Stimulated activated CD8-positive, alpha-beta memory T cell treated with anti-CD3 and anti-CD28 coated beads, Interleukin-7, amount 100 ng/mL, for 48 hours (primary cell): ENCODE results near the gene FAM9B.
"Not testable (repeated sequence)": the region's sequence is repeated elsewhere in the genome, so short reads cannot be mapped to it uniquely, and the experiment has no call there.

Experiments used
- DNase-seq, 2 donors: peaks; one replicate each; pipeline ENCODE4 v3.0.0-alpha.2; 2020; ENCODE audit warnings: low read depth in 1 of 2; ENCODE audit errors: extremely low read depth in 1 of 2

FAM9B gene

GRCh38 chrX:9033989-9034388, at the start of gene FAM9B:
FAM9B (minus strand) TSS chrX:9034127; CDS start chrX:9032986, 1,141 bp downstream.
- no peak for DNase-seq

GRCh38 chrX:9081271-9081670, 47.3 kb upstream of the FAM9B start:
- no peak for DNase-seq

- no peak for DNase-seq
These were observed 40.4 kb upstream of the FAM9B start for GRCh38 chrX:9074326-9074725.

GRCh38 chrX:9072281-9072680, 38.4 kb upstream of the FAM9B start:
- no peak for DNase-seq

- no peak for DNase-seq
These were observed 37.2 kb upstream of the FAM9B start for GRCh38 chrX:9071031-9071650.

- DNase-seq = no peak
These were observed 35.6 kb upstream of the FAM9B start for GRCh38 chrX:9069573-9069972.

- no peak for DNase-seq
These were observed 30.8 kb upstream of the FAM9B start for GRCh38 chrX:9064694-9065093.

GRCh38 chrX:9062641-9063040, 28.7 kb upstream of the FAM9B start:
- no peak for DNase-seq

- no peak for DNase-seq
These were observed 21.4 kb upstream of the FAM9B start for GRCh38 chrX:9055354-9055753.

- no peak for DNase-seq
These were observed 18.2 kb upstream of the FAM9B start for GRCh38 chrX:9052081-9052480.

GRCh38 chrX:9050331-9050730, 16.4 kb upstream of the FAM9B start:
- no peak for DNase-seq

GRCh38 chrX:9048801-9049200, 14.9 kb upstream of the FAM9B start:
- DNase-seq = no peak

GRCh38 chrX:9038244-9038643, 4.3 kb upstream of the FAM9B start:
- DNase-seq = no peak

GRCh38 chrX:9037296-9037695, 3.4 kb upstream of the FAM9B start:
- no peak for DNase-seq

- DNase-seq = no peak
These were observed 341 bp downstream of the FAM9B start for GRCh38 chrX:9033586-9033985.

- DNase-seq = no peak
These were observed 748 bp downstream of the FAM9B start for GRCh38 chrX:9033179-9033578.

GRCh38 chrX:9023293-9023692, 10.6 kb downstream of the FAM9B start:
- no peak for DNase-seq

GRCh38 chrX:9019151-9019550, 14.8 kb downstream of the FAM9B start:
- DNase-seq = no peak

- not testable (repeated sequence) for DNase-seq
These were observed 15.6 kb downstream of the FAM9B start for GRCh38 chrX:9018332-9018731.

GRCh38 chrX:9003041-9003440, 30.9 kb downstream of the FAM9B start:
- DNase-seq = no peak

- DNase-seq = peak in 1 of 2 donors; percentile 10
These were observed 45.5 kb downstream of the FAM9B start for GRCh38 chrX:8988446-8988845.

GRCh38 chrX:8987672-8988250, 46.2 kb downstream of the FAM9B start:
- DNase-seq = no peak

- no peak for DNase-seq
These were observed 49.7 kb downstream of the FAM9B start for GRCh38 chrX:8984231-8984630.
